Immature natural killer cell (primary cell): ENCODE measurements around the gene NUBP2. TPM values are rescaled to one million over a fixed set of nuclear protein-coding genes. Genes with fewer than 3 reads are reported as not detected.
"Not testable (repeated sequence)": the region's sequence is repeated elsewhere in the genome, so short reads cannot be mapped to it uniquely, and the experiment has no call there.

Source experiments
- DNase-seq, 3 donors: peaks; one replicate each; pipeline ENCODE4 v3.0.0; 2022; ENCODE audit warnings: mixed read lengths in 1 of 3
- H3K27ac Mint-ChIP-seq, 6 donors: one replicate each; pipeline ENCODE4 v1.8.0; 2020; ENCODE audit warnings: mixed read lengths in 6 of 6, mild to moderate bottlenecking in 5 of 6, inconsistent platforms in 4 of 6, moderate library complexity in 3 of 6
- H3K27me3 Mint-ChIP-seq, 3 donors: one replicate each; pipeline ENCODE4 v1.8.0; 2020 to 2021; ENCODE audit warnings: low read depth in 3 of 3, mild to moderate bottlenecking in 3 of 3, mixed read lengths in 3 of 3, moderate library complexity in 3 of 3, inconsistent platforms in 1 of 3
- H3K36me3 Mint-ChIP-seq, 3 donors: one replicate each; pipeline ENCODE4 v1.8.0; 2020; ENCODE audit warnings: mixed read lengths in 3 of 3, inconsistent platforms in 2 of 3, mild to moderate bottlenecking in 2 of 3
- H3K4me1 Mint-ChIP-seq, 2 donors: one replicate each; pipeline ENCODE4 v1.8.0; 2020; ENCODE audit warnings: inconsistent platforms in 2 of 2, mild to moderate bottlenecking in 2 of 2, mixed read lengths in 2 of 2, moderate library complexity in 1 of 2
- H3K4me3 Mint-ChIP-seq, 5 donors: one replicate each; pipeline ENCODE4 v1.8.0; 2020; ENCODE audit warnings: mild to moderate bottlenecking in 5 of 5, mixed read lengths in 5 of 5, inconsistent platforms in 3 of 5, moderate library complexity in 3 of 5
- H3K9me3 Mint-ChIP-seq, 6 donors: one replicate each; pipeline ENCODE4 v1.8.0; 2020; ENCODE audit warnings: mild to moderate bottlenecking in 6 of 6, mixed read lengths in 6 of 6, inconsistent platforms in 4 of 6, moderate library complexity in 3 of 6
- polyA plus RNA-seq, 3 donors: library from polyadenylated mRNA; unstranded; fragments of 300-500 nt; fragmentation: Illumina TruSeq; gene quantifications; one replicate each; pipeline ENCODE4 v1.2.3, GENCODE V29; 2021

NUBP2 gene
- polyA plus RNA-seq, 3 donors from 2014 or later = 106 to 151 (median 127) TPM

GRCh38 chr16:1789643-1790045, 6.9 kb downstream of the NUBP2 start:
- peaks cover 0 to 4% (median 1%) of the 10 kb centered on the region in 3 donors for H3K27me3 Mint-ChIP-seq
- H3K4me3 Mint-ChIP-seq = no peak overlapping the region
- peaks cover 0 to 5% (median 3%) of the 10 kb centered on the region in 3 donors for H3K36me3 Mint-ChIP-seq
- no peaks in the 10 kb centered on the region for H3K9me3 Mint-ChIP-seq
- H3K4me1 Mint-ChIP-seq = peaks cover 6 to 8% of the 10 kb centered on the region in 2 donors
- no peak overlapping the region for H3K27ac Mint-ChIP-seq
- DNase-seq = no peak

GRCh38 chr16:1790261-1790610, 7.5 kb downstream of the NUBP2 start:
- H3K9me3 Mint-ChIP-seq = no peaks in the 10 kb centered on the region
- H3K27ac Mint-ChIP-seq = no peak overlapping the region
- H3K4me1 Mint-ChIP-seq = peaks cover 2 to 4% of the 10 kb centered on the region in 2 donors
- H3K36me3 Mint-ChIP-seq = peaks cover 0 to 5% (median 3%) of the 10 kb centered on the region in 3 donors
- no peak for DNase-seq
- H3K27me3 Mint-ChIP-seq = peaks cover 0 to 4% (median 1%) of the 10 kb centered on the region in 3 donors
- no peak overlapping the region for H3K4me3 Mint-ChIP-seq

GRCh38 chr16:1790611-1791255, 8.0 kb downstream of the NUBP2 start:
- no peak overlapping the region for H3K4me3 Mint-ChIP-seq

GRCh38 chr16:1791256-1791942, 8.6 kb downstream of the NUBP2 start:
- H3K27ac Mint-ChIP-seq = no peak overlapping the region
- H3K4me1 Mint-ChIP-seq = peaks cover 0 to 1% of the 10 kb centered on the region in 2 donors
- H3K4me3 Mint-ChIP-seq = no peak overlapping the region
- peaks cover 0 to 4% (median 1%) of the 10 kb centered on the region in 3 donors for H3K27me3 Mint-ChIP-seq
- no peak for DNase-seq
- peaks cover 0 to 5% (median 3%) of the 10 kb centered on the region in 3 donors for H3K36me3 Mint-ChIP-seq
- H3K9me3 Mint-ChIP-seq = no peaks in the 10 kb centered on the region

More at GRCh38 chr16:1790611-1791255, 8.0 kb downstream of the NUBP2 start:
- peaks cover 0 to 4% (median 1%) of the 10 kb centered on the region in 3 donors for H3K27me3 Mint-ChIP-seq
- H3K9me3 Mint-ChIP-seq = no peaks in the 10 kb centered on the region
- no peak overlapping the region for H3K27ac Mint-ChIP-seq
- peaks cover 0 to 5% (median 3%) of the 10 kb centered on the region in 3 donors for H3K36me3 Mint-ChIP-seq
- H3K4me1 Mint-ChIP-seq = peaks cover 0 to 3% of the 10 kb centered on the region in 2 donors
- no peak for DNase-seq

- DNase-seq = no peak
- Mint-ChIP-seq H3K9me3 (peaks cover 0 to 3% (median under 1%) of the 10 kb centered on the region in 6 donors), H3K27ac (no peak overlapping the region), H3K4me1 (peaks cover 0 to 1% of the 10 kb centered on the region in 2 donors), H3K4me3 (no peak overlapping the region), H3K36me3 (peaks cover 0 to 5% (median 3%) of the 10 kb centered on the region in 3 donors), H3K27me3 (peaks cover 0 to 6% (median 1%) of the 10 kb centered on the region in 3 donors)
These were observed 9.4 kb downstream of the NUBP2 start for GRCh38 chr16:1791943-1792812.

GRCh38 chr16:1792836-1793577, 10.2 kb downstream of the NUBP2 start:
- peaks cover 0 to 6% (median 1%) of the 10 kb centered on the region in 3 donors for H3K27me3 Mint-ChIP-seq
- H3K9me3 Mint-ChIP-seq = peaks cover 0 to 4% (median 2%) of the 10 kb centered on the region in 6 donors
- H3K27ac Mint-ChIP-seq = no peak overlapping the region
- no peak for DNase-seq
- peaks cover 0 to 1% of the 10 kb centered on the region in 2 donors for H3K4me1 Mint-ChIP-seq
- H3K4me3 Mint-ChIP-seq = no peak overlapping the region
- peaks cover 0 to 5% (median 3%) of the 10 kb centered on the region in 3 donors for H3K36me3 Mint-ChIP-seq

GRCh38 chr16:1793578-1794220, 10.9 kb downstream of the NUBP2 start, which contains the start of gene IGFALS:
Gene IGFALS, minus strand, starts transcription at chr16:1793705. Its CDS starts 53 bp downstream, at chr16:1793652.
- H3K27ac Mint-ChIP-seq = no peak within 1 kb of the TSS

GRCh38 chr16:1794221-1794871, 11.6 kb downstream of the NUBP2 start:
- DNase-seq = no peak
- Mint-ChIP-seq H3K27ac (no peak overlapping the region), H3K4me1 (no peaks in the 10 kb centered on the region)

More at GRCh38 chr16:1793578-1794220, 10.9 kb downstream of the NUBP2 start, which contains the start of gene IGFALS:
- H3K36me3 Mint-ChIP-seq = peaks cover 0 to 5% (median 3%) of the 10 kb centered on the region in 3 donors
- H3K4me1 Mint-ChIP-seq = peaks cover 0 to 1% of the 10 kb centered on the region in 2 donors
- peaks cover 0 to 6% (median 1%) of the 10 kb centered on the region in 3 donors for H3K27me3 Mint-ChIP-seq
- H3K4me3 Mint-ChIP-seq = no peak within 1 kb of the TSS
- peaks cover 0 to 4% (median 2%) of the 10 kb centered on the region in 6 donors for H3K9me3 Mint-ChIP-seq
- DNase-seq = no peak

GRCh38 chr16:1794908-1795666, 12.3 kb downstream of the NUBP2 start:
- DNase-seq = no peak
- H3K27ac Mint-ChIP-seq = no peak overlapping the region
- no peak overlapping the region for H3K4me3 Mint-ChIP-seq
- H3K27me3 Mint-ChIP-seq = peaks cover 0 to 5% (median 2%) of the 10 kb centered on the region in 3 donors
- H3K36me3 Mint-ChIP-seq = peaks cover 0 to 3% (median 0%) of the 10 kb centered on the region in 3 donors
- H3K4me1 Mint-ChIP-seq = no peaks in the 10 kb centered on the region
- peaks cover 0 to 10% (median 2%) of the 10 kb centered on the region in 6 donors for H3K9me3 Mint-ChIP-seq

More at GRCh38 chr16:1794221-1794871, 11.6 kb downstream of the NUBP2 start:
- H3K27me3 Mint-ChIP-seq = peaks cover 0 to 6% (median 2%) of the 10 kb centered on the region in 3 donors
- H3K9me3 Mint-ChIP-seq = peaks cover 0 to 9% (median 2%) of the 10 kb centered on the region in 6 donors
- H3K4me3 Mint-ChIP-seq = no peak overlapping the region
- H3K36me3 Mint-ChIP-seq = peaks cover 0 to under 1% (median 0%) of the 10 kb centered on the region in 3 donors

- not testable (repeated sequence) for H3K9me3 Mint-ChIP-seq, H3K4me3 Mint-ChIP-seq, H3K4me1 Mint-ChIP-seq, H3K36me3 Mint-ChIP-seq, H3K27me3 Mint-ChIP-seq, H3K27ac Mint-ChIP-seq, DNase-seq
These were observed 16.5 kb downstream of the NUBP2 start for GRCh38 chr16:1799263-1799662.

GRCh38 chr16:1800701-1801100, 17.9 kb downstream of the NUBP2 start:
- H3K27me3 Mint-ChIP-seq = peaks cover 0 to 3% (median 2%) of the 10 kb centered on the region in 3 donors
- H3K4me1 Mint-ChIP-seq = no peaks in the 10 kb centered on the region
- H3K36me3 Mint-ChIP-seq = peaks cover 0 to 3% (median 3%) of the 10 kb centered on the region in 3 donors
- no peak overlapping the region for H3K27ac Mint-ChIP-seq
- no peak overlapping the region for H3K4me3 Mint-ChIP-seq
- no peak for DNase-seq
- H3K9me3 Mint-ChIP-seq = peaks cover 0 to 10% (median 2%) of the 10 kb centered on the region in 6 donors
